ENCODE data around the gene TSPAN15.

The TSPAN15 gene

GRCh38 chr10:69541463-69541862, 90.2 kb downstream of the TSPAN15 start:
- H3K4ac ChIP-seq (ENCODE audit: low read depth, low read length): no peak overlapping the region
- no peak for DNase-seq
- WGBS (ENCODE audit: extremely low coverage, insufficient coverage, insufficient read length): no CpG with 5 or more reads among the region's 2 CpGs

GRCh38 chr10:69549959-69550358, 98.7 kb downstream of the TSPAN15 start:
- Histone ChIP-seq H3K79me1 (ENCODE audit: low read length) (no peaks in the 10 kb centered on the region), H4K91ac (ENCODE audit: low read depth, low read length) (no peak overlapping the region), H3K27ac (ENCODE audit: low read depth, low read length) (no peak overlapping the region), H2AFZ (ENCODE audit: insufficient read depth, low read length, poor library complexity) (no peak overlapping the region), H3K4ac (ENCODE audit: low read depth, low read length) (no peak overlapping the region), H2AK5ac (ENCODE audit: low read length) (no peak overlapping the region), H3K18ac (ENCODE audit: low read length) (no peak overlapping the region), H3K14ac (ENCODE audit: low read length) (no peak overlapping the region), H3K79me2 (ENCODE audit: control insufficient read depth, insufficient read depth, low read length, poor library complexity) (no peaks in the 10 kb centered on the region), H2BK5ac (ENCODE audit: low read depth, low read length, poor library complexity) (no peak overlapping the region), H3K4me2 (ENCODE audit: low read length) (no peak overlapping the region), H3K27me3 (ENCODE audit: insufficient read depth, low read length) (no peaks in the 10 kb centered on the region), H2BK120ac (ENCODE audit: insufficient read depth, low read length, poor library complexity) (no peak overlapping the region), H3K9me3 (ENCODE audit: insufficient read depth, low read depth, low read length) (peaks cover 10% of the 10 kb centered on the region), H4K12ac (ENCODE audit: low read depth, low read length) (no peak overlapping the region), H2BK12ac (ENCODE audit: low read length) (no peak overlapping the region), H3K23ac (ENCODE audit: low read length) (no peak overlapping the region), H3K9ac (ENCODE audit: low read length) (no peak overlapping the region), H3K4me3 (ENCODE audit: low read depth, low read length) (no peak overlapping the region), H4K8ac (ENCODE audit: low read depth, low read length) (no peak overlapping the region), H3K4me1 (ENCODE audit: control insufficient read depth in 1 of 2, insufficient read depth in 2 of 2, low read length in 2 of 2) (no peaks in the 10 kb centered on the region), H3K36me3 (ENCODE audit: control insufficient read depth in 1 of 2, insufficient read depth in 2 of 2, low read length in 2 of 2) (no peaks in the 10 kb centered on the region)
- no peak for DNase-seq

More at GRCh38 chr10:69541463-69541862, 90.2 kb downstream of the TSPAN15 start:
- Histone ChIP-seq H3K27ac (ENCODE audit: low read depth, low read length) (no peak overlapping the region), H2BK120ac (ENCODE audit: insufficient read depth, low read length, poor library complexity) (no peak overlapping the region), H4K12ac (ENCODE audit: low read depth, low read length) (no peak overlapping the region), H3K18ac (ENCODE audit: low read length) (no peak overlapping the region), H3K4me3 (ENCODE audit: low read depth, low read length) (no peak overlapping the region), H2AK5ac (ENCODE audit: low read length) (no peak overlapping the region), H3K14ac (ENCODE audit: low read length) (no peak overlapping the region), H4K8ac (ENCODE audit: low read depth, low read length) (no peak overlapping the region), H3K4me1 (ENCODE audit: control insufficient read depth in 1 of 2, insufficient read depth in 2 of 2, low read length in 2 of 2) (no peaks in the 10 kb centered on the region), H3K23ac (ENCODE audit: low read length) (no peak overlapping the region), H3K4me2 (ENCODE audit: low read length) (no peak overlapping the region), H4K91ac (ENCODE audit: low read depth, low read length) (no peak overlapping the region), H2BK5ac (ENCODE audit: low read depth, low read length, poor library complexity) (no peak overlapping the region), H2BK12ac (ENCODE audit: low read length) (no peak overlapping the region), H3K27me3 (ENCODE audit: insufficient read depth, low read length) (no peaks in the 10 kb centered on the region), H3K79me2 (ENCODE audit: control insufficient read depth, insufficient read depth, low read length, poor library complexity) (no peaks in the 10 kb centered on the region), H3K79me1 (ENCODE audit: low read length) (no peaks in the 10 kb centered on the region), H3K9me3 (ENCODE audit: insufficient read depth, low read depth, low read length) (peaks cover 19% of the 10 kb centered on the region), H3K36me3 (ENCODE audit: control insufficient read depth in 1 of 2, insufficient read depth in 2 of 2, low read length in 2 of 2) (no peaks in the 10 kb centered on the region), H3K9ac (ENCODE audit: low read length) (no peak overlapping the region), H2AFZ (ENCODE audit: insufficient read depth, low read length, poor library complexity) (no peak overlapping the region)

GRCh38 chr10:69552268-69552667, 101.0 kb downstream of the TSPAN15 start:
- H3K79me1 ChIP-seq (ENCODE audit: low read length): no peaks in the 10 kb centered on the region
- no peaks in the 10 kb centered on the region for H3K79me2 ChIP-seq (ENCODE audit: control insufficient read depth, insufficient read depth, low read length, poor library complexity)
- no peak overlapping the region for H3K27ac ChIP-seq (ENCODE audit: low read depth, low read length)
- no peak for DNase-seq
- H4K12ac ChIP-seq (ENCODE audit: low read depth, low read length): no peak overlapping the region
- no peak overlapping the region for H2AK5ac ChIP-seq (ENCODE audit: low read length)
- no peak overlapping the region for H4K91ac ChIP-seq (ENCODE audit: low read depth, low read length)
- H2AFZ ChIP-seq (ENCODE audit: insufficient read depth, low read length, poor library complexity): no peak overlapping the region
- H3K4ac ChIP-seq (ENCODE audit: low read depth, low read length): no peak overlapping the region
- H3K36me3 ChIP-seq (ENCODE audit: control insufficient read depth in 1 of 2, insufficient read depth in 2 of 2, low read length in 2 of 2): no peaks in the 10 kb centered on the region
- no peak overlapping the region for H3K4me2 ChIP-seq (ENCODE audit: low read length)
- H3K14ac ChIP-seq (ENCODE audit: low read length): no peak overlapping the region
- no peaks in the 10 kb centered on the region for H3K27me3 ChIP-seq (ENCODE audit: insufficient read depth, low read length)
- H2BK12ac ChIP-seq (ENCODE audit: low read length): no peak overlapping the region
- no peak overlapping the region for H3K9ac ChIP-seq (ENCODE audit: low read length)
- H3K4me1 ChIP-seq (ENCODE audit: control insufficient read depth in 1 of 2, insufficient read depth in 2 of 2, low read length in 2 of 2): no peaks in the 10 kb centered on the region
- no peak overlapping the region for H4K8ac ChIP-seq (ENCODE audit: low read depth, low read length)
- no CpG with 5 or more reads among the region's 1 CpG for WGBS (ENCODE audit: extremely low coverage, insufficient coverage, insufficient read length)
- H2BK120ac ChIP-seq (ENCODE audit: insufficient read depth, low read length, poor library complexity): no peak overlapping the region
- no peak overlapping the region for H2BK5ac ChIP-seq (ENCODE audit: low read depth, low read length, poor library complexity)
- peaks cover 10% of the 10 kb centered on the region for H3K9me3 ChIP-seq (ENCODE audit: insufficient read depth, low read depth, low read length)
- no peak overlapping the region for H3K4me3 ChIP-seq (ENCODE audit: low read depth, low read length)
- no peak overlapping the region for H3K18ac ChIP-seq (ENCODE audit: low read length)
- H3K23ac ChIP-seq (ENCODE audit: low read length): no peak overlapping the region

- H3K4ac ChIP-seq (ENCODE audit: low read depth, low read length): no peak overlapping the region
- no peak for DNase-seq
- H3K79me2 ChIP-seq (ENCODE audit: control insufficient read depth, insufficient read depth, low read length, poor library complexity): no peaks in the 10 kb centered on the region
- H3K27ac ChIP-seq (ENCODE audit: low read depth, low read length): no peak overlapping the region
- H3K36me3 ChIP-seq (ENCODE audit: control insufficient read depth in 1 of 2, insufficient read depth in 2 of 2, low read length in 2 of 2): no peaks in the 10 kb centered on the region
- H2BK12ac ChIP-seq (ENCODE audit: low read length): no peak overlapping the region
- H2BK5ac ChIP-seq (ENCODE audit: low read depth, low read length, poor library complexity): no peak overlapping the region
- no peak overlapping the region for H3K9ac ChIP-seq (ENCODE audit: low read length)
- H3K4me2 ChIP-seq (ENCODE audit: low read length): no peak overlapping the region
- no peak overlapping the region for H3K14ac ChIP-seq (ENCODE audit: low read length)
- no peak overlapping the region for H4K8ac ChIP-seq (ENCODE audit: low read depth, low read length)
- no CpG with 5 or more reads among the region's 4 CpGs for WGBS (ENCODE audit: extremely low coverage, insufficient coverage, insufficient read length)
- H3K9me3 ChIP-seq (ENCODE audit: insufficient read depth, low read depth, low read length): peaks cover 8% of the 10 kb centered on the region
- no peaks in the 10 kb centered on the region for H3K79me1 ChIP-seq (ENCODE audit: low read length)
- no peak overlapping the region for H4K91ac ChIP-seq (ENCODE audit: low read depth, low read length)
- no peaks in the 10 kb centered on the region for H3K27me3 ChIP-seq (ENCODE audit: insufficient read depth, low read length)
- no peak overlapping the region for H3K18ac ChIP-seq (ENCODE audit: low read length)
- no peak overlapping the region for H2BK120ac ChIP-seq (ENCODE audit: insufficient read depth, low read length, poor library complexity)
- H2AK5ac ChIP-seq (ENCODE audit: low read length): no peak overlapping the region
- H3K4me1 ChIP-seq (ENCODE audit: control insufficient read depth in 1 of 2, insufficient read depth in 2 of 2, low read length in 2 of 2): no peaks in the 10 kb centered on the region
- H3K4me3 ChIP-seq (ENCODE audit: low read depth, low read length): no peak overlapping the region
- H2AFZ ChIP-seq (ENCODE audit: insufficient read depth, low read length, poor library complexity): no peak overlapping the region
- H4K12ac ChIP-seq (ENCODE audit: low read depth, low read length): no peak overlapping the region
- H3K23ac ChIP-seq (ENCODE audit: low read length): no peak overlapping the region
Measured at GRCh38 chr10:69553328-69553727, 102.1 kb downstream of the TSPAN15 start.

All from trophoblast cell (in vitro differentiated cells and primary cell).